DND-41 (cell line): Measurements from ENCODE around the gene EIF5.

Experiments used
- ATAC-seq: fragments of 200-7000 bp; cut with Tn5 transposase; 3 replicates; pipeline ENCODE4 v1.9.1; 2021; ENCODE audit warnings: low read depth; ENCODE audit not compliant: insufficient read depth
- DNase-seq: peaks from one replicate; pipeline ENCODE4 v3.0.0-alpha.2; 2020
- H2AFZ ChIP-seq: 2 replicates; pipeline ENCODE4 v1.6.0; 2012; ENCODE audit warnings: low read depth, low read length
- H3K27ac ChIP-seq: 2 replicates; pipeline ENCODE4 v1.5.1; 2012; ENCODE audit warnings: low read length, inconsistent platforms
- H3K27me3 ChIP-seq: fragments of 200-600 bp; sonication (generic); 2 replicates; pipeline ENCODE4 v1.6.0; 2012; ENCODE audit warnings: low read length, mild to moderate bottlenecking, inconsistent platforms; ENCODE audit not compliant: insufficient read depth, poor library complexity
- H3K36me3 ChIP-seq: 2 replicates; pipeline ENCODE4 v1.5.1; 2012; ENCODE audit warnings: low read length, inconsistent platforms; ENCODE audit not compliant: insufficient read depth
- H3K4me1 ChIP-seq: 2 replicates; pipeline ENCODE4 v1.5.1; 2012; ENCODE audit warnings: mild to moderate bottlenecking, low read length; ENCODE audit not compliant: insufficient read depth
- H3K4me2 ChIP-seq: 2 replicates; pipeline ENCODE4 v1.6.0; 2012; ENCODE audit warnings: mild to moderate bottlenecking, moderate library complexity, low read length, inconsistent platforms; ENCODE audit not compliant: insufficient read depth
- H3K4me3 ChIP-seq, 2 experiments: fragments of 200-600 bp in 1 of 2; shearing (Covaris generic) in 1 of 2; 2 replicates each; pipeline ENCODE4 v1.5.1; 2012 to 2016; ENCODE audit warnings: inconsistent platforms in 2 of 2, low read length in 2 of 2, mild to moderate bottlenecking in 2 of 2, low read depth in 1 of 2, moderate library complexity in 1 of 2
- H3K79me2 ChIP-seq: 2 replicates; pipeline ENCODE4 v1.6.0; 2012; ENCODE audit warnings: low read length, inconsistent platforms; ENCODE audit not compliant: insufficient read depth
- H3K9ac ChIP-seq: 2 replicates; pipeline ENCODE4 v1.6.0; 2012; ENCODE audit warnings: low read depth, mild to moderate bottlenecking, inconsistent platforms, low read length, moderate library complexity
- H3K9me3 ChIP-seq: 2 replicates; pipeline ENCODE4 v1.5.1; 2012; ENCODE audit warnings: low read length, moderate library complexity, mild to moderate bottlenecking, inconsistent platforms; ENCODE audit not compliant: insufficient read depth, severe bottlenecking
- H4K20me1 ChIP-seq: 2 replicates; pipeline ENCODE4 v1.6.0; 2012; ENCODE audit warnings: low read length; ENCODE audit not compliant: insufficient read depth
- CTCF ChIP-seq: IDR thresholded peaks from 2 replicates; pipeline ENCODE4 v1.5.1; 2012; ENCODE audit warnings: borderline replicate concordance, low read length, moderate library complexity, mild to moderate bottlenecking; ENCODE audit not compliant: poor library complexity, severe bottlenecking; ENCODE audit errors: extremely low read depth
- EZH2 ChIP-seq: IDR thresholded peaks from 3 replicates; pipeline ENCODE4 v1.6.1; 2012; ENCODE audit warnings: borderline replicate concordance, low read depth, mild to moderate bottlenecking, moderate library complexity, low read length, inconsistent platforms; ENCODE audit not compliant: severe bottlenecking

The EIF5 gene

GRCh38 chr14:103388664-103389063, 54.6 kb downstream of the EIF5 start:
- Histone ChIP-seq H3K4me3 (peak overlapping the region in 1 of 2 experiments; percentile 99; a peak in 1 of 4 replicates), H3K79me2 (peaks cover 90% of the 10 kb centered on the region), H3K4me2 (peak overlapping the region; percentile 96), H4K20me1 (peaks cover 54% of the 10 kb centered on the region), H2AFZ (no peak overlapping the region), H3K4me1 (peaks cover 48% of the 10 kb centered on the region), H3K36me3 (no peaks in the 10 kb centered on the region; the same call in 1 of the 2 replicates), H3K27me3 (no peaks in the 10 kb centered on the region), H3K9me3 (no peaks in the 10 kb centered on the region), H3K9ac (0 out of 2 replicates have a peak overlapping the region, but pooled peaks have one; percentile 12), H3K27ac (no peak overlapping the region)
- TF ChIP-seq EZH2, result no peak
- no peak for TF ChIP-seq CTCF
- no peak for ATAC-seq
- DNase-seq, result no peak

GRCh38 chr14:103390605-103391004, 56.6 kb downstream of the EIF5 start:
- H3K79me2 ChIP-seq, result peaks cover 98% of the 10 kb centered on the region
- H3K36me3 ChIP-seq, result no peaks in the 10 kb centered on the region; the same call in 1 of the 2 replicates
- no peaks in the 10 kb centered on the region for H3K27me3 ChIP-seq
- no peaks in the 10 kb centered on the region for H3K9me3 ChIP-seq
- no peak overlapping the region for H3K4me3 ChIP-seq
- no peak overlapping the region for H3K27ac ChIP-seq
- peaks cover 71% of the 10 kb centered on the region for H4K20me1 ChIP-seq
- H3K9ac ChIP-seq, result no peak overlapping the region
- ATAC-seq (no peak), DNase-seq (no peak)
- H3K4me2 ChIP-seq, result peak overlapping the region; percentile 3; the same call in 1 of the 2 replicates
- no peak for TF ChIP-seq CTCF
- peaks cover 41% of the 10 kb centered on the region for H3K4me1 ChIP-seq
- no peak overlapping the region for H2AFZ ChIP-seq

GRCh38 chr14:103391048-103391447, 57.0 kb downstream of the EIF5 start:
- DNase-seq, result peak; percentile 45
- H3K36me3 ChIP-seq, result no peaks in the 10 kb centered on the region; the same call in 1 of the 2 replicates
- peaks cover 41% of the 10 kb centered on the region for H3K4me1 ChIP-seq
- H2AFZ ChIP-seq, result no peak overlapping the region
- H3K27me3 ChIP-seq, result no peaks in the 10 kb centered on the region
- no peaks in the 10 kb centered on the region for H3K9me3 ChIP-seq
- H3K79me2 ChIP-seq, result peaks cover 98% of the 10 kb centered on the region
- no peak overlapping the region for H3K27ac ChIP-seq
- no peak overlapping the region for H3K4me3 ChIP-seq
- H4K20me1 ChIP-seq, result peaks cover 72% of the 10 kb centered on the region
- ATAC-seq, result peak; percentile 67
- no peak overlapping the region for H3K9ac ChIP-seq
- no peak overlapping the region for H3K4me2 ChIP-seq
- TF ChIP-seq EZH2 (no peak), CTCF (peak; percentile 76)

- H3K9me3 ChIP-seq, result no peaks in the 10 kb centered on the region
- peaks cover 35% of the 10 kb centered on the region for H3K4me1 ChIP-seq
- no peaks in the 10 kb centered on the region for H3K36me3 ChIP-seq
- peak overlapping the region; percentile 21; the same call in 1 of the 2 replicates for H3K4me2 ChIP-seq
- peaks cover 98% of the 10 kb centered on the region for H3K79me2 ChIP-seq
- ATAC-seq (no peak), DNase-seq (no peak)
- H2AFZ ChIP-seq, result no peak overlapping the region
- TF ChIP-seq CTCF (no peak), EZH2 (no peak)
- no peak overlapping the region for H3K27ac ChIP-seq
- no peak overlapping the region for H3K9ac ChIP-seq
- no peak overlapping the region for H3K4me3 ChIP-seq
- H3K27me3 ChIP-seq, result no peaks in the 10 kb centered on the region
- H4K20me1 ChIP-seq, result peaks cover 68% of the 10 kb centered on the region
These were observed 58.1 kb downstream of the EIF5 start for GRCh38 chr14:103392106-103392505.
